OCI-LY1 (cell line): Measurements from ENCODE around the gene KXD1.
A peak's percentile ranks its signal among the peaks of the same experiment; 100 is the strongest.

ENCODE experiments used
- H2AFZ ChIP-seq: fragments of 200-600 bp; sonication (generic), shearing (Covaris generic); 2 replicates; pipeline ENCODE4 v1.6.0; 2014; ENCODE audit warnings: antibody characterized with exemption, mild to moderate bottlenecking, low read length
- H3F3A ChIP-seq: fragments of 200-600 bp; sonication (generic), shearing (Covaris generic); 2 replicates; pipeline ENCODE4 v1.6.0; 2014; ENCODE audit warnings: mild to moderate bottlenecking, antibody characterized with exemption, low read length, moderate library complexity; ENCODE audit not compliant: insufficient read depth
- H3K27ac ChIP-seq: fragments of 200-600 bp; sonication (generic); 2 replicates; pipeline ENCODE4 v1.5.1; 2014; ENCODE audit warnings: low read length, mixed run types, mild to moderate bottlenecking, low read depth; ENCODE audit not compliant: poor library complexity, severe bottlenecking
- H3K27me3 ChIP-seq: fragments of 200-600 bp; sonication (generic); 2 replicates; pipeline ENCODE4 v1.6.0; 2014; ENCODE audit warnings: antibody characterized with exemption, mild to moderate bottlenecking, low read length, moderate library complexity; ENCODE audit not compliant: insufficient read depth
- H3K36me3 ChIP-seq: fragments of 200-600 bp; sonication (generic); 2 replicates; pipeline ENCODE4 v1.6.1; 2014; ENCODE audit warnings: mild to moderate bottlenecking, antibody characterized with exemption, low read length, moderate library complexity, mixed read lengths; ENCODE audit not compliant: insufficient read depth
- H3K4me1 ChIP-seq: fragments of 200-600 bp; sonication (generic); 2 replicates; pipeline ENCODE4 v1.5.1; 2014; ENCODE audit warnings: mild to moderate bottlenecking, low read length, moderate library complexity; ENCODE audit not compliant: insufficient read depth, severe bottlenecking
- H3K4me2 ChIP-seq: fragments of 200-600 bp; sonication (generic), shearing (Covaris generic); 2 replicates; pipeline ENCODE4 v1.6.1; 2014; ENCODE audit warnings: low read length
- H3K4me3 ChIP-seq: fragments of 200-600 bp; sonication (generic); 2 replicates; pipeline ENCODE4 v1.5.1; 2014; ENCODE audit warnings: low read length, low read depth, mild to moderate bottlenecking, mixed read lengths; ENCODE audit not compliant: poor library complexity, severe bottlenecking
- H3K79me2 ChIP-seq: fragments of 200-600 bp; shearing (Covaris generic); 2 replicates; pipeline ENCODE4 v1.6.1; 2016; ENCODE audit warnings: mixed run types, low read length, mixed read lengths; ENCODE audit not compliant: insufficient read depth
- H3K9ac ChIP-seq: fragments of 200-600 bp; sonication (generic), shearing (Covaris generic); 2 replicates; pipeline ENCODE4 v1.6.1; 2014; ENCODE audit warnings: mild to moderate bottlenecking, low read length, mixed read lengths
- H3K9me2 ChIP-seq: fragments of 200-600 bp; sonication (generic), shearing (Covaris generic); 2 replicates; pipeline ENCODE4 v1.6.1; 2014; ENCODE audit warnings: low read depth, mild to moderate bottlenecking, low read length, mixed read lengths
- H3K9me3 ChIP-seq: fragments of 200-600 bp; shearing (Covaris generic); 2 replicates; pipeline ENCODE4 v1.6.1; 2014; ENCODE audit warnings: low read length, mixed read lengths
- H4K20me1 ChIP-seq: fragments of 200-600 bp; sonication (generic), shearing (Covaris generic); 2 replicates; pipeline ENCODE4 v1.6.0; 2016; ENCODE audit warnings: mild to moderate bottlenecking, low read length; ENCODE audit not compliant: insufficient read depth
- CTCF ChIP-seq: fragments of 200-600 bp; sonication (generic), shearing (Covaris generic); IDR thresholded peaks from 2 replicates; pipeline ENCODE4 v1.5.1; 2017; ENCODE audit warnings: mild to moderate bottlenecking, antibody characterized with exemption, low read length, moderate library complexity, mixed read lengths
- EZH2 ChIP-seq: fragments of 200-600 bp; sonication (generic), shearing (Covaris generic); IDR thresholded peaks from 2 replicates; pipeline ENCODE4 v1.8.0; 2017; ENCODE audit warnings: borderline replicate concordance, mixed run types, mild to moderate bottlenecking, antibody characterized with exemption, low read length, moderate library complexity, mixed read lengths

KXD1 gene

GRCh38 chr19:18517606-18518005, 40.1 kb upstream of the KXD1 start:
- Histone ChIP-seq H3K4me1 (peaks cover 41% of the 10 kb centered on the region), H4K20me1 (no peaks in the 10 kb centered on the region), H3K9me2 (no peaks in the 10 kb centered on the region), H3K27ac (no peak overlapping the region), H3K4me3 (no peak overlapping the region), H3K9me3 (no peaks in the 10 kb centered on the region), H3K79me2 (peaks cover 33% of the 10 kb centered on the region), H3F3A (no peaks in the 10 kb centered on the region), H3K36me3 (peaks cover 4% of the 10 kb centered on the region), H3K9ac (no peak overlapping the region), H3K4me2 (no peak overlapping the region), H2AFZ (no peak overlapping the region), H3K27me3 (no peaks in the 10 kb centered on the region)
- TF ChIP-seq CTCF (no peak), EZH2 (no peak)

GRCh38 chr19:18518639-18519038, 39.0 kb upstream of the KXD1 start:
- H3F3A ChIP-seq = no peaks in the 10 kb centered on the region
- no peak overlapping the region for H3K4me2 ChIP-seq

GRCh38 chr19:18519962-18520847, 37.5 kb upstream of the KXD1 start:
- Histone ChIP-seq H3K27ac (peak overlapping the region; percentile 49), H3K4me3 (peak overlapping the region; percentile 89), H3K4me1 (peaks cover 36% of the 10 kb centered on the region), H3K9me3 (no peaks in the 10 kb centered on the region), H3K4me2 (peak overlapping the region; percentile 87), H3K36me3 (peaks cover 4% of the 10 kb centered on the region), H2AFZ (no peak overlapping the region), H3K79me2 (peaks cover 26% of the 10 kb centered on the region), H3F3A (no peaks in the 10 kb centered on the region), H3K27me3 (no peaks in the 10 kb centered on the region), H4K20me1 (no peaks in the 10 kb centered on the region), H3K9ac (peak overlapping the region; percentile 81), H3K9me2 (no peaks in the 10 kb centered on the region)
- TF ChIP-seq EZH2 (no peak), CTCF (peak; percentile 84)

More at GRCh38 chr19:18518639-18519038, 39.0 kb upstream of the KXD1 start:
- Histone ChIP-seq H3K4me3 (no peak overlapping the region), H4K20me1 (no peaks in the 10 kb centered on the region), H3K27ac (no peak overlapping the region), H3K9me3 (no peaks in the 10 kb centered on the region), H3K27me3 (no peaks in the 10 kb centered on the region), H2AFZ (no peak overlapping the region), H3K9me2 (no peaks in the 10 kb centered on the region), H3K36me3 (peaks cover 4% of the 10 kb centered on the region), H3K9ac (no peak overlapping the region), H3K4me1 (peaks cover 45% of the 10 kb centered on the region), H3K79me2 (peaks cover 26% of the 10 kb centered on the region)
- TF ChIP-seq EZH2 = no peak
- TF ChIP-seq CTCF = no peak
